ENCODE measurements around the gene PXMP2. TPM values are rescaled to one million over a fixed set of nuclear protein-coding genes. Genes with fewer than 3 reads are reported as not detected.
"Not testable (repeated sequence)": the region's sequence is repeated elsewhere in the genome, so short reads cannot be mapped to it uniquely, and the experiment has no call there.

The PXMP2 gene
- total RNA-seq, 1 experiment from 2014 or later: 52.6 TPM

DNA sequence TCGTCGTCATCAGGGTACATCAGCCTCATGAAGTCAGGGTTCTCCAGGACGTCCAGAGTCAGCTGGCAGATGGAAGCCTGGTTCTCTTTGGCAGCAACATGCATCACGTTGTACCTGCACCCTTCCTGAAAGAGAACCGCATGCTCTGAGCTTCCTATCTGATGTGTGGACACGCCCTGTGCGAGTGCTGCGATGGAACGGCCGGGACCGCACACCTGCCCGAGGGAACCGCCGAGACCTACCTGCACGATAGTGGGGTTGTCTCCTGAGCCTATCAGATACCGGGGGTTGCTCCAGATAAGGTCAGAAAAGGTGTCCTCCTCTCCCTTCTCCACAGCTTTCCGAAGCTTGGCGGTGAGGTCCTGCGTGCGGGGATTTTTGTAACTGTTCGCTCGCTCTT is 60.5 kb downstream of the PXMP2 start:
- POLR2A ChIA-PET (ENCODE audit: low non-redundant PET): no interaction called here
- intact Hi-C loops (cut with micrococcal nuclease; ENCODE audit: unreplicated experiment): no loop called here
- Histone ChIP-seq H3K27me3 (replicated peaks; ENCODE audit: insufficient read depth, low read depth, low read length, poor library complexity) (no peaks in the 10 kb centered on the region), H3K27ac (ENCODE audit: low read depth, low read length, poor library complexity, severe bottlenecking) (no peak overlapping the region), H3K4me3 (ENCODE audit: low read depth, low read length, poor library complexity, severe bottlenecking) (no peak overlapping the region), H3K9me3 (ENCODE audit: low read depth, low read length, poor library complexity, severe bottlenecking) (no peaks in the 10 kb centered on the region), H3K4me1 (ENCODE audit: insufficient read depth, low read length, poor library complexity, severe bottlenecking) (no peaks in the 10 kb centered on the region), H3K36me3 (ENCODE audit: insufficient read depth, low read length, poor library complexity, severe bottlenecking) (peaks cover 92% of the 10 kb centered on the region)
- BruUV-seq (replicated peaks): no TSS peak
- TF ChIP-seq CTCF (conservative IDR thresholded peaks at IDR 0.05; ENCODE audit: low read depth, low read length) (no peak), EZH2 (IDR thresholded peaks at IDR 0.05; ENCODE audit: borderline replicate concordance, low read depth, low read length, poor library complexity, severe bottlenecking) (no peak)
- CTCF ChIA-PET: no interaction called here
- DNase-seq (ENCODE audit: low spot score): no peak

GRCh38 chr12:132748319-132748718 is 60.9 kb downstream of the PXMP2 start:
- H3K27ac ChIP-seq (ENCODE audit: low read depth, low read length, poor library complexity, severe bottlenecking): no peak overlapping the region
- peaks cover 92% of the 10 kb centered on the region for H3K36me3 ChIP-seq (ENCODE audit: insufficient read depth, low read length, poor library complexity, severe bottlenecking)
- intact Hi-C loops (cut with micrococcal nuclease; ENCODE audit: unreplicated experiment): no loop called here
- no peak overlapping the region for H3K4me3 ChIP-seq (ENCODE audit: low read depth, low read length, poor library complexity, severe bottlenecking)
- TF ChIP-seq EZH2 (IDR thresholded peaks at IDR 0.05; ENCODE audit: borderline replicate concordance, low read depth, low read length, poor library complexity, severe bottlenecking): no peak
- TF ChIP-seq CTCF (conservative IDR thresholded peaks at IDR 0.05; ENCODE audit: low read depth, low read length): no peak
- H3K4me1 ChIP-seq (ENCODE audit: insufficient read depth, low read length, poor library complexity, severe bottlenecking): no peaks in the 10 kb centered on the region
- no peaks in the 10 kb centered on the region for H3K27me3 ChIP-seq (replicated peaks; ENCODE audit: insufficient read depth, low read depth, low read length, poor library complexity)
- ChIA-PET CTCF (no interaction called here), POLR2A (ENCODE audit: low non-redundant PET) (no interaction called here)
- BruUV-seq (replicated peaks): no TSS peak
- no peak for DNase-seq (ENCODE audit: low spot score)
- H3K9me3 ChIP-seq (ENCODE audit: low read depth, low read length, poor library complexity, severe bottlenecking): no peaks in the 10 kb centered on the region

DNA sequence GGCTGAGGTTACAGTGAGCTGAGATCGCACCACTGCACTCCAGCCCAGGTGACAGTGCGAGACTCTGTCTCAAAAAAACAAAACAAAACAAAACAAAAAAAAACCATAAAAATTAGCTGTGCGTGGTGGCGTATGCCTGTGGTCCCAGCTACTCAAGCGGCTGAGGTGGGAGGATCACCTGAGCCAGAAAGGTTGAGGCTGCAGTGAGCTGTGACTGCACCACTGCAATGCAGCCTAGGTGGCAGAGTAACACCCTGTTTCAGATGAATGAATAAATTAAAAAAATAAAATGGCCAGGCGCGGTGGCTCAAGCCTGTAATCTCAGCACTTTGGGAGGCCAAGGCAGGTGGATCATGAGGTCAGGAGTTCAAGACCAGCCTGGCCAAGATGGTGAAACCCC is 66.3 kb downstream of the PXMP2 start:
- H3K4me3 ChIP-seq (ENCODE audit: low read depth, low read length, poor library complexity, severe bottlenecking); POLR2A ChIA-PET (ENCODE audit: low non-redundant PET); H3K27me3 ChIP-seq (replicated peaks; ENCODE audit: insufficient read depth, low read depth, low read length, poor library complexity); H3K27ac ChIP-seq (ENCODE audit: low read depth, low read length, poor library complexity, severe bottlenecking); CTCF ChIA-PET; intact Hi-C loops (cut with micrococcal nuclease; ENCODE audit: unreplicated experiment); H3K4me1 ChIP-seq (ENCODE audit: insufficient read depth, low read length, poor library complexity, severe bottlenecking); BruUV-seq (replicated peaks); DNase-seq (ENCODE audit: low spot score); H3K9me3 ChIP-seq (ENCODE audit: low read depth, low read length, poor library complexity, severe bottlenecking): not testable (repeated sequence)
- H3K36me3 ChIP-seq (ENCODE audit: insufficient read depth, low read length, poor library complexity, severe bottlenecking): peaks cover 68% of the 10 kb centered on the region

DNA sequence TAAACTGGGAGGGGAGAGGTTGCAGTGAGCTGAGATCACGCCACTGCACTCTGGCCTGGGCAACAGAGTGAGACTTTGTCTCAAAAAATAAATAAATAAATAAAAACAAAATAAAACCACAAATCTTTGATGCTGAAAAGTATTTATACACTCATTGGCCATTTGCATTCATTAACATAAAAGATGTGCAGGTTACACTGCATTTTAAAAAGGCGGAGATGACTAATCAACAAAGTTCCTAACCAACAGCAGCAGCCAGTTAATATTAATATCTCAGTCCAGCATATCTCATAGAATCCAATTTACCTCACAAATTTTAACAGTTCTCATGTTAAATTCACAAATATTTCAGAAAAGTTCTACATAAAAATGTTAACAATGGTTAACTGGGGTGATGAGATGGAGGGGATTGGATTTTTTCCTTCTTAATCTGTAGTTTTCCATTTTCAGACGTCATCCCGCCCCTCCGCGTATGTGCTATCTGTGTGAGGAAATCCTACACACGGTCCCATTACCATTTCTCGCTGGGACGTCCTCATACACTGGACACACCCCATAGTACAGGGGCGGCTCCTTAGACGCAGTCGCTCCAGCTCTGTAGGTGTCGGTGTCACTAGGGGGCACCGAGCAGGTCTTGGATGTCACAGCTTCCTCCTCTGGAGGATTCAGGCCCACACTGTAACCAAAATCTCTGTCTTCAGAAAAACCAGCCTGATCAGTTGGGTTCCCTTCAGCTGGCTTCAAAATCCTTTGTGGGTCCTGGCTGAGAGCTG is 67.0 kb downstream of the PXMP2 start:
- H3K4me3 ChIP-seq (ENCODE audit: low read depth, low read length, poor library complexity, severe bottlenecking): no peak overlapping the region
- no peak overlapping the region for H3K27ac ChIP-seq (ENCODE audit: low read depth, low read length, poor library complexity, severe bottlenecking)
- ChIA-PET CTCF (no interaction called here), POLR2A (ENCODE audit: low non-redundant PET) (no interaction called here)
- no peaks in the 10 kb centered on the region for H3K9me3 ChIP-seq (ENCODE audit: low read depth, low read length, poor library complexity, severe bottlenecking)
- BruUV-seq (replicated peaks): no TSS peak
- no peak for DNase-seq (ENCODE audit: low spot score)
- H3K4me1 ChIP-seq (ENCODE audit: insufficient read depth, low read length, poor library complexity, severe bottlenecking): no peaks in the 10 kb centered on the region
- peaks cover 65% of the 10 kb centered on the region for H3K36me3 ChIP-seq (ENCODE audit: insufficient read depth, low read length, poor library complexity, severe bottlenecking)
- TF ChIP-seq EZH2 (IDR thresholded peaks at IDR 0.05; ENCODE audit: borderline replicate concordance, low read depth, low read length, poor library complexity, severe bottlenecking): no peak
- TF ChIP-seq CTCF (conservative IDR thresholded peaks at IDR 0.05; ENCODE audit: low read depth, low read length): no peak
- H3K27me3 ChIP-seq (replicated peaks; ENCODE audit: insufficient read depth, low read depth, low read length, poor library complexity): no peaks in the 10 kb centered on the region
- intact Hi-C loops (cut with micrococcal nuclease; ENCODE audit: unreplicated experiment): no loop called here
